H1 (cell line): Measurements from ENCODE around the gene ALK. TPM values are rescaled to one million over a fixed set of nuclear protein-coding genes. Genes with fewer than 3 reads are reported as not detected.

Experiments used
- CTCF ChIA-PET: fragments of 300-600 bp; sonication (Branson Sonifier 250); formaldehyde crosslinking; loops from one replicate; lab custom pipeline; 2021; ENCODE audit not compliant: partially characterized antibody; lab: Charles Lee
- POLR2A ChIA-PET: fragments of 300-600 bp; sonication (Branson Sonifier 250); formaldehyde crosslinking; loops from one replicate; lab custom pipeline; 2021; ENCODE audit warnings: inconsistent platforms; ENCODE audit not compliant: partially characterized antibody; lab: Charles Lee
- DNase-seq, 2 experiments: peaks; one replicate each; pipeline versions ENCODE4 v3.0.0 to v3.0.0-alpha.2; 2010 to 2022; ENCODE audit warnings: low spot score in 2 of 2, low read depth in 1 of 2, mixed read lengths in 1 of 2
- FAIRE-seq: peaks from 2 replicates; lab custom pipeline; 2011; peaks lifted over from hg19 to GRCh38; lab: Jason Lieb, UNC
- H2AFZ ChIP-seq: 2 replicates; pipeline ENCODE4 v1.8.1; 2012; ENCODE audit warnings: low read length, inconsistent platforms
- H2AK5ac ChIP-seq: 2 replicates; pipeline ENCODE4 v1.6.1; 2013; ENCODE audit warnings: low read depth, low read length
- H2BK120ac ChIP-seq: replicated peaks from 2 replicates; pipeline ENCODE3; 2013; ENCODE audit warnings: low read depth, low read length, inconsistent platforms
- H2BK12ac ChIP-seq: 2 replicates; pipeline ENCODE4 v1.6.1; 2013; ENCODE audit warnings: low read depth, low read length
- H2BK15ac ChIP-seq: 2 replicates; pipeline ENCODE4 v1.6.1; 2013; ENCODE audit warnings: low read length
- H2BK20ac ChIP-seq: 2 replicates; pipeline ENCODE4 v1.6.1; 2013; ENCODE audit warnings: low read length
- H2BK5ac ChIP-seq: 2 replicates; pipeline ENCODE4 v1.6.1; 2013; ENCODE audit warnings: low read depth, low read length
- H3K14ac ChIP-seq: 2 replicates; pipeline ENCODE4 v1.6.1; 2013; ENCODE audit warnings: inconsistent platforms; ENCODE audit not compliant: insufficient read length
- H3K18ac ChIP-seq: 2 replicates; pipeline ENCODE4 v1.6.1; 2013; ENCODE audit warnings: low read length; ENCODE audit errors: extremely low read depth
- H3K23ac ChIP-seq: 2 replicates; pipeline ENCODE4 v1.6.1; 2013; ENCODE audit warnings: inconsistent platforms; ENCODE audit not compliant: insufficient read length
- H3K23me2 ChIP-seq: 2 replicates; pipeline ENCODE4 v1.6.1; 2013; ENCODE audit warnings: low read depth, low read length
- H3K27ac ChIP-seq: 2 replicates; pipeline ENCODE4 v1.6.1; 2011; ENCODE audit warnings: low read depth, low read length, inconsistent platforms
- H3K27me3 ChIP-seq, 4 experiments: replicated peaks in 1 of 4; 1 replicate in 1 of 4; 2 replicates in 3 of 4; pipeline versions ENCODE4 v1.6.1 to v1.8.1; 2011 to 2013; ENCODE audit warnings: low read length in 3 of 4, mild to moderate bottlenecking in 3 of 4, inconsistent platforms in 2 of 4, mixed read lengths in 2 of 4, moderate library complexity in 1 of 4; ENCODE audit not compliant: control insufficient read depth in 3 of 4, insufficient read depth in 3 of 4; ENCODE audit errors: extremely low read depth in 1 of 4
- H3K36me3 ChIP-seq, 4 experiments: 2 replicates each; pipeline versions ENCODE4 v1.6.1 to v1.8.1; 2011 to 2013; ENCODE audit warnings: mild to moderate bottlenecking in 4 of 4, low read length in 3 of 4, moderate library complexity in 2 of 4, control low read depth in 1 of 4, inconsistent platforms in 1 of 4; ENCODE audit not compliant: insufficient read depth in 4 of 4, control insufficient read depth in 2 of 4
- H3K4ac ChIP-seq: replicated peaks from 2 replicates; pipeline ENCODE3; 2013; ENCODE audit warnings: low read length, low read depth, mixed read lengths, inconsistent platforms; ENCODE audit not compliant: insufficient read length
- H3K4me1 ChIP-seq, 4 experiments: replicated peaks in 1 of 4; 1 replicate in 1 of 4; 2 replicates in 3 of 4; pipeline versions ENCODE4 v1.6.1 to v1.8.1; 2011 to 2013; ENCODE audit warnings: low read length in 3 of 4, inconsistent platforms in 2 of 4, mixed read lengths in 1 of 4; ENCODE audit not compliant: insufficient read depth in 4 of 4, control insufficient read depth in 3 of 4
- H3K4me2 ChIP-seq, 2 experiments: 2 replicates each; pipeline versions ENCODE4 v1.6.1 to v1.8.1; 2011 to 2013; ENCODE audit warnings: low read depth in 2 of 2, low read length in 2 of 2, control low read depth in 1 of 2, inconsistent platforms in 1 of 2, mild to moderate bottlenecking in 1 of 2; ENCODE audit not compliant: insufficient read depth in 1 of 2
- H3K4me3 ChIP-seq, 4 experiments: fragments of 200-600, 300-600 bp in 1 of 4; sonication (generic), shearing (Covaris generic), sonication (Bioruptor Twin) in 1 of 4; 2 replicates each; pipeline versions ENCODE4 v1.5.1 to v1.8.1; 2011 to 2016; ENCODE audit warnings: low read length in 4 of 4, low read depth in 3 of 4, control low read depth in 2 of 4, inconsistent platforms in 2 of 4, mild to moderate bottlenecking in 2 of 4, mixed read lengths in 1 of 4, moderate library complexity in 1 of 4; ENCODE audit not compliant: insufficient read depth in 2 of 4; ENCODE audit errors: extremely low read depth in 1 of 4
- H3K56ac ChIP-seq: replicated peaks from 2 replicates; pipeline ENCODE3; 2013; ENCODE audit warnings: low read depth, mild to moderate bottlenecking, mixed read lengths, low read length, inconsistent platforms; ENCODE audit not compliant: insufficient read length
- H3K79me1 ChIP-seq: 2 replicates; pipeline ENCODE4 v1.6.1; 2013; ENCODE audit warnings: low read depth, low read length, control low read depth
- H3K79me2 ChIP-seq, 2 experiments: 2 replicates each; pipeline versions ENCODE4 v1.6.1 to v1.8.1; 2012 to 2013; ENCODE audit warnings: low read length in 2 of 2, mild to moderate bottlenecking in 2 of 2, inconsistent platforms in 1 of 2; ENCODE audit not compliant: insufficient read depth in 2 of 2, control insufficient read depth in 1 of 2
- H3K9ac ChIP-seq, 4 experiments: replicated peaks in 1 of 4; 1 replicate in 1 of 4; 2 replicates in 3 of 4; pipeline versions ENCODE4 v1.6.1 to v1.8.1; 2011 to 2013; ENCODE audit warnings: low read depth in 3 of 4, low read length in 3 of 4, control low read depth in 2 of 4, mild to moderate bottlenecking in 2 of 4, moderate library complexity in 2 of 4, inconsistent platforms in 1 of 4; ENCODE audit errors: extremely low read depth in 1 of 4
- H3K9me3 ChIP-seq, 2 experiments: 2 replicates each; pipeline versions ENCODE4 v1.6.1 to v1.8.1; 2012 to 2013; ENCODE audit warnings: mild to moderate bottlenecking in 2 of 2, moderate library complexity in 2 of 2, control low read depth in 1 of 2, inconsistent platforms in 1 of 2, low read depth in 1 of 2, low read length in 1 of 2, mixed read lengths in 1 of 2; ENCODE audit not compliant: insufficient read depth in 2 of 2
- H4K20me1 ChIP-seq, 2 experiments: replicated peaks in 1 of 2; 2 replicates each; pipeline versions ENCODE3 to v1.8.1; 2011 to 2013; ENCODE audit warnings: inconsistent platforms in 2 of 2, low read length in 2 of 2, mild to moderate bottlenecking in 1 of 2; ENCODE audit not compliant: insufficient read depth in 2 of 2, control insufficient read depth in 1 of 2
- H4K5ac ChIP-seq: 2 replicates; pipeline ENCODE4 v1.6.1; 2013; ENCODE audit warnings: low read length, low read depth, mixed read lengths, inconsistent platforms; ENCODE audit not compliant: insufficient read length
- H4K8ac ChIP-seq: 2 replicates; pipeline ENCODE4 v1.8.0; 2013; ENCODE audit warnings: mild to moderate bottlenecking, moderate library complexity, low read length, inconsistent platforms; ENCODE audit not compliant: insufficient read depth; ENCODE audit errors: extremely low read depth
- H4K91ac ChIP-seq: replicated peaks from 2 replicates; pipeline ENCODE3; 2013; ENCODE audit warnings: low read length, mixed read lengths, inconsistent platforms; ENCODE audit not compliant: insufficient read length
- ASH2L ChIP-seq: fragments of 200-600, 300-600 bp; sonication (generic); IDR thresholded peaks from one replicate; pipeline ENCODE4 v1.7.1; 2017; ENCODE audit warnings: low read length
- ATF3 ChIP-seq: IDR thresholded peaks from 2 replicates; pipeline ENCODE4 v1.6.1; 2011; ENCODE audit warnings: low read depth, mild to moderate bottlenecking, low read length; ENCODE audit not compliant: insufficient read depth
- BCL11A ChIP-seq, 2 experiments: IDR thresholded peaks; one replicate each; pipeline ENCODE4 v1.6.1; 2011; ENCODE audit warnings: low read depth in 2 of 2, low read length in 2 of 2, mild to moderate bottlenecking in 2 of 2
- BRCA1 ChIP-seq: IDR thresholded peaks from 2 replicates; pipeline ENCODE4 v1.6.1; 2012; ENCODE audit warnings: low read depth, low read length, improper control_type of control experiment
- EP300 ChIP-seq, 2 experiments: IDR thresholded peaks; 1 replicate in 1 of 2; 2 replicates in 1 of 2; pipeline ENCODE4 v1.6.1; 2011 to 2012; ENCODE audit warnings: low read depth in 2 of 2, low read length in 2 of 2, mild to moderate bottlenecking in 2 of 2, borderline replicate concordance in 1 of 2, inconsistent platforms in 1 of 2, moderate library complexity in 1 of 2
- HDAC6 ChIP-seq: IDR thresholded peaks from one replicate; pipeline ENCODE4 v1.7.1; 2012; ENCODE audit warnings: low read depth, mild to moderate bottlenecking, inconsistent platforms, low read length, moderate library complexity
- KDM5A ChIP-seq: fragments of 200-600 bp; IDR thresholded peaks from 2 replicates; pipeline ENCODE4 v1.7.1; 2012; ENCODE audit warnings: mild to moderate bottlenecking, low read length, inconsistent platforms, mixed read lengths
- NANOG ChIP-seq: IDR thresholded peaks from 2 replicates; pipeline ENCODE4 v1.6.1; 2011; ENCODE audit warnings: low read length, low read depth, mild to moderate bottlenecking, inconsistent platforms; ENCODE audit not compliant: insufficient read depth, poor library complexity, severe bottlenecking
- SIN3A ChIP-seq, 2 experiments: IDR thresholded peaks in 1 of 2; conservative IDR thresholded peaks in 1 of 2; 2 replicates each; pipeline ENCODE4 v1.6.1; 2011 to 2012; ENCODE audit warnings: low read length in 2 of 2, improper control_type of control experiment in 1 of 2, low read depth in 1 of 2, mild to moderate bottlenecking in 1 of 2
- SIRT6 ChIP-seq: IDR thresholded peaks from one replicate; pipeline ENCODE4 v1.7.1; 2012; ENCODE audit warnings: low read length, inconsistent platforms
- ZNF274 ChIP-seq: IDR thresholded peaks from 2 replicates; pipeline ENCODE4 v1.7.0; 2012; ENCODE audit warnings: low read length, borderline replicate concordance; ENCODE audit errors: extremely low read depth
- WGBS, 2 experiments: shearing (Covaris generic) in 1 of 2; methylation state at CpG; one replicate each; pipeline versions ENCODE4 v1.1.6 to v1.1.7; 2013 to 2015; ENCODE audit warnings: low lambda C conversion rate in 2 of 2, mixed read lengths in 2 of 2, inconsistent platforms in 1 of 2, low coverage in 1 of 2, missing lambda C conversion rate in 1 of 2; ENCODE audit not compliant: insufficient replicate concordance in 2 of 2, insufficient coverage in 1 of 2, insufficient read length in 1 of 2; ENCODE audit errors: extremely low coverage in 1 of 2, missing lambda C conversion rate in 1 of 2; 5-methylcytosine and 5-hydroxymethylcytosine counted together
- polyA plus RNA-seq, 7 experiments: library from polyadenylated mRNA; depleted of rRNA in 3 of 7; stranded (reverse) in 5 of 7; unstranded in 2 of 7; fragments of >200 nt in 5 of 7; fragments of 200-250 nt in 2 of 7; gene quantifications; 1 replicate in 5 of 7; 2 replicates in 1 of 7; 4 replicates in 1 of 7; pipeline versions ENCODE4 v1.2.1 to v1.2.3, GENCODE V29; 2011 to 2013; ENCODE audit warnings: missing spikeins in 2 of 7, mixed read lengths in 2 of 7
- total RNA-seq: library from RNA; stranded (reverse); fragmentation: NEBNext Ultra II Directional; extraction: Animal tissue kit (Norgen Biotek cat#: 25700); gene quantifications from 2 replicates; pipeline ENCODE4 v1.2.1, GENCODE V29; 2021

ALK gene
- total and polyA plus RNA-seq, 2 of the 8 experiments (the other 6 are each of a cell fraction or from before 2014, with no cell fraction given): 0.02 to 0.09 TPM

GRCh38 chr2:29723255-29724001, 198.0 kb downstream of the ALK start:
- no peak overlapping the region for H3K23ac ChIP-seq
- DNase-seq (no peak), FAIRE-seq (no peak)
- H2BK15ac ChIP-seq: no peak overlapping the region
- no peak overlapping the region for H3K9ac ChIP-seq
- H2BK120ac ChIP-seq: no peak overlapping the region
- H3K18ac ChIP-seq: no peak overlapping the region
- POLR2A ChIA-PET: no interaction called here
- no peak overlapping the region for H2AK5ac ChIP-seq
- H2BK12ac ChIP-seq: no peak overlapping the region
- H3K27ac ChIP-seq: no peak overlapping the region
- peaks cover 0 to 13% (median 8%) of the 10 kb centered on the region in 4 experiments; a peak in 5 of 7 replicates for H3K4me1 ChIP-seq
- no peaks in the 10 kb centered on the region; a peak in 1 of 7 replicates for H3K27me3 ChIP-seq
- CTCF ChIA-PET: interaction anchor here (0.6 to 1.0 kb wide), 2 partner anchors 276 to 303 kb away, joined by 3 read pairs; no protein-coding TSS in a partner anchor
- no peaks in the 10 kb centered on the region for H3K36me3 ChIP-seq
- no peak overlapping the region for H4K8ac ChIP-seq
- H3K23me2 ChIP-seq: no peaks in the 10 kb centered on the region; the same call in 1 of the 2 replicates
- no peak overlapping the region for H4K5ac ChIP-seq
- WGBS, 2 experiments: 83% methylated on average over 7 of the region's 7 CpGs; no CpG with 5 or more reads in 1 of the 2 experiments
- no peak overlapping the region for H4K91ac ChIP-seq
- H2AFZ ChIP-seq: no peak overlapping the region
- H3K4me3 ChIP-seq: no peak overlapping the region
- no peak overlapping the region for H3K4ac ChIP-seq
- H3K79me2 ChIP-seq: no peaks in the 10 kb centered on the region
- H3K56ac ChIP-seq: no peak overlapping the region
- H3K14ac ChIP-seq: no peak overlapping the region
- H4K20me1 ChIP-seq: no peaks in the 10 kb centered on the region
- no peak overlapping the region for H2BK20ac ChIP-seq
- H2BK5ac ChIP-seq: no peak overlapping the region
- H3K9me3 ChIP-seq: no peaks in the 10 kb centered on the region
- no peak overlapping the region for H3K4me2 ChIP-seq
- no peaks in the 10 kb centered on the region for H3K79me1 ChIP-seq
- TF ChIP-seq SIN3A (conservative IDR thresholded peaks at IDR 0.05 in 1 of 2, IDR thresholded peaks at IDR 0.05 in 1 of 2; ENCODE audit: low read depth in 1 of 2, low read length in 2 of 2) (no peak), KDM5A (no peak), EP300 (IDR thresholded peaks at IDR 0.05; ENCODE audit: borderline replicate concordance in 1 of 2, low read depth in 2 of 2, low read length in 2 of 2) (no peak), BRCA1 (no peak), SIRT6 (no peak), ZNF274 (no peak), ATF3 (no peak), BCL11A (IDR thresholded peaks at IDR 0.05; ENCODE audit: low read depth in 2 of 2, low read length in 2 of 2) (no peak), NANOG (no peak), ASH2L (no peak), HDAC6 (no peak)
